ENCODE results near the gene C19orf25.

Gene C19orf25

GRCh38 chr19:1466461-1467214 lies 12.4 kb downstream of the C19orf25 start:
- no peak for DNase-seq (ENCODE audit: low read depth in 2 of 2)

DNA sequence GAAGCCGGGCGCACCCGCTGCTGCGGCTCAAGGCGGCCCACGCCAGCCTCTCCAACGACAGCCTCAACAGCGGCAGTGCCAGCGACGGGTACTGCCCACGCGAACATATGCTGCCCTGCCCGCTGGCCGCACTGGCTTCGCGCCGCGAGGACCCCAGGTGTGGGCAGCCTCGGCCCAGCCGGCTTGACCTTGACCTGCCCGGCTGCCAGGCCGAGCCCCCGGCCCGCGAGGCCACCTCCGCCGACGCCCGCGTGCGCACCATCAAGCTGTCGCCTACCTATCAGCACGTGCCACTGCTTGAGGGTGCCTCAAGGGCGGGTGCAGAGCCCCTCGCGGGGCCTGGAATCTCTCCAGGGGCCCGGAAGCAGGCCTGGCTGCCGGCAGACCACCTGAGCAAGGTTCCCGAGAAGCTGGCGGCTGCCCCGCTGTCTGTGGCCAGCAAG lies 13.0 kb downstream of the C19orf25 start:
- DNase-seq (ENCODE audit: low read depth in 2 of 2) = no peak

- DNase-seq (ENCODE audit: low read depth in 2 of 2) = no peak
Observed at GRCh38 chr19:1465191-1466016, 13.6 kb downstream of the C19orf25 start.

DNA sequence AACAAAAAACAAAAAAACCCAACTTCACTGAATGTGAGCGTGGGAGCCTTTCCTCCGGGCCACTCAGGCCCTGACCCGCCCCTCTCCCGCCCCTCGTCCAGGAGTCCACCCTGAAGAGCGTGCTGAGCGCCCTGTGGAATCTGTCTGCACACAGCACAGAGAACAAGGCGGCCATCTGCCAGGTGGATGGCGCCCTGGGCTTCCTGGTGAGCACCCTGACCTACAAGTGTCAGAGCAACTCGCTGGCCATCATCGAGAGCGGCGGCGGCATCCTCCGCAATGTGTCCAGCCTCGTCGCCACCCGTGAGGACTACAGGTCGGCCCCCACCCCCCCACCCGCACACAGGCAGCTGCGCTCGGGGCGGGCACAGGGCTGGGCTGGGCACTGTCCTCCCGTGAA lies 17.2 kb downstream of the C19orf25 start:
- DNase-seq (ENCODE audit: low read depth in 2 of 2) = no peak

GRCh38 chr19:1460033-1460995 lies 18.7 kb downstream of the C19orf25 start:
- DNase-seq (ENCODE audit: low read depth in 2 of 2) = no peak

GRCh38 chr19:1459479-1459878 lies 19.5 kb downstream of the C19orf25 start:
- DNase-seq (ENCODE audit: low read depth in 2 of 2) = no peak

DNA sequence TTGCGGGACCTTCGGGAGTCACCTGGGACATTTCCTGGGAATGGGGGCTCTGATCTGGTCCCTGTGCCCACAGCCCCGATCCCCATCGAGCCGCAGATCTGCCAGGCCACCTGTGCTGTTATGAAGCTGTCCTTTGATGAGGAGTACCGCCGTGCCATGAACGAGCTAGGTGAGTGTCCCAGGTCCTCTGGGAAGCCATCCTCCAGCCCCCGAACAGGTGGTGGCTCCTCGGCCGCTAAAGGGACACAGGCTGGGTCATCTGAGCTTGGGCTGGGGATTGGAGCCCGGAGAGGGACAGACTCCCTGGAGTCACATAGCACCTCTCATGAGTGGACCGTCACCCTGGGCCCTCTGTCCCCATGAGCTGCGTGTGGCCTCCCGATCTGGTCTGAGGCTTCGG lies 21.1 kb downstream of the C19orf25 start:
- no peak for DNase-seq (ENCODE audit: low read depth in 2 of 2)

DNA sequence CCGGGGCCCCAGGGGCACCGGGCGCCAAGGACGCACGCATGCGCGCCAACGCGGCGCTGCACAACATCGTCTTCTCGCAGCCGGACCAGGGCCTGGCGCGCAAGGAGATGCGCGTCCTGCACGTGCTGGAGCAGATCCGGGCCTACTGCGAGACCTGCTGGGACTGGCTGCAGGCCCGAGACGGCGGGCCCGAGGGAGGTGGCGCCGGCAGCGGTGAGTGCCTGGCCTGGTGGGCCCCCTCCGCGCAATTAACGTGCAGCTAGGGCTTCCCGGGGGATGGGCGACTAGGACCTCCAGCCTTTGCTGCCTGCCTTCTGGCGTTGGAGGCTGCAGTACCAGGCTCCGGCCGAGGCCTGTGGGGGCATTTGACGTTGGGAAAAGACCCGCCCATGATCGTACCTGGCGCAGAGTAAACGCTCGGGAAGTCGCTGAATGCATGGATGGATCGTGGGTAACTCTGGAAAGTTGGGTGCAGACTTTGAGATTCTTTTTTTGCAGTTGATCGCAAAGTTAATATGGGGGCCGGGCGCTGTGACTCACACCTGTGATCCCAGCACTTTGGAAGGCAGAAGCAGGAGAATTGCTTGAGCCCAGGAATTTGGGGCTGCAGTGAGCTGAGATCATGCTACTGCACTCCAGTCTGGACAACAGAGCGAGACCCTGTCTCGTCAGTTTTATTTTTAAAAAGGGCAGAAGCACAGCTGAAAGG lies 21.8 kb downstream of the C19orf25 start:
- no peak for DNase-seq (ENCODE audit: low read depth in 2 of 2)

DNA sequence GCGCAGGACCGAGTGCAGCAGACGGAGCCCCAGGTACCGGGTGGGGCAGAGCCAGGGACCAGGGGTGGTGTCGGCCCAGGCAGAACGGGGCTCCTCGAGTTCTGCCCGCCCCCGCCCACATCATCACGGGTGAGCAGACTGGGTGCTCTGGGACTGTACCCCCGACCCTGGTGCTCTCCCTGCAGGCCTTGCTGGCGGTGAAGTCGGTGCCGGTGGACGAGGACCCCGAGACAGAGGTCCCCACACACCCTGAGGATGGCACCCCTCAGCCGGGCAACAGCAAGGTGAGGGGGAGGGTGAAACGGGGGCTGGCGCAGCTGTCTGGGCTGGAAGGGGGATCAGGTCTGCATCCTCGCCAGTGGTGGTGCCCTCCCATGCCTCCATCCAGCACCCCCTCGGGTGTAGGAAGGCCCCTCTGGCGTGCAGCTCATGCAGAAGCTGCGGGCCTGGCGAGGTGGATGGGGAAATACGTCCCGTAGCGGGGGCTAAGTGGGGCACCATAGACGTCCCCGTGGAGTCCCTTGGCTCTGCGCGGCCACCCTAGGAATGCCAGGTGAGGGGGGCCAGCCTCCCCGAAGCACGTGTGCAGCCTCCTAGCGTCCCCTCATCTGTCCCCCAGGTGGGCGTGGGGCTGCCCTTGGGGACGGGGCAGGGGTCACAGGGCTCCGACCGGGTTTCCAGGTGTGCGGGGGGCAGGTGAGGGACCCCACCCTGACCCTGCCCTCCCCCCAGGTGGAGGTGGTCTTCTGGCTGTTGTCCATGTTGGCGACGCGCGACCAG lies 22.7 kb downstream of the C19orf25 start:
- no peak for DNase-seq (ENCODE audit: low read depth in 2 of 2)

- no peak for DNase-seq (ENCODE audit: low read depth in 2 of 2)
Observed at GRCh38 chr19:1455336-1456120, 23.5 kb downstream of the C19orf25 start.

- no peak for DNase-seq (ENCODE audit: low read depth in 2 of 2)
Observed at GRCh38 chr19:1455002-1455335, 24.0 kb downstream of the C19orf25 start.

DNA sequence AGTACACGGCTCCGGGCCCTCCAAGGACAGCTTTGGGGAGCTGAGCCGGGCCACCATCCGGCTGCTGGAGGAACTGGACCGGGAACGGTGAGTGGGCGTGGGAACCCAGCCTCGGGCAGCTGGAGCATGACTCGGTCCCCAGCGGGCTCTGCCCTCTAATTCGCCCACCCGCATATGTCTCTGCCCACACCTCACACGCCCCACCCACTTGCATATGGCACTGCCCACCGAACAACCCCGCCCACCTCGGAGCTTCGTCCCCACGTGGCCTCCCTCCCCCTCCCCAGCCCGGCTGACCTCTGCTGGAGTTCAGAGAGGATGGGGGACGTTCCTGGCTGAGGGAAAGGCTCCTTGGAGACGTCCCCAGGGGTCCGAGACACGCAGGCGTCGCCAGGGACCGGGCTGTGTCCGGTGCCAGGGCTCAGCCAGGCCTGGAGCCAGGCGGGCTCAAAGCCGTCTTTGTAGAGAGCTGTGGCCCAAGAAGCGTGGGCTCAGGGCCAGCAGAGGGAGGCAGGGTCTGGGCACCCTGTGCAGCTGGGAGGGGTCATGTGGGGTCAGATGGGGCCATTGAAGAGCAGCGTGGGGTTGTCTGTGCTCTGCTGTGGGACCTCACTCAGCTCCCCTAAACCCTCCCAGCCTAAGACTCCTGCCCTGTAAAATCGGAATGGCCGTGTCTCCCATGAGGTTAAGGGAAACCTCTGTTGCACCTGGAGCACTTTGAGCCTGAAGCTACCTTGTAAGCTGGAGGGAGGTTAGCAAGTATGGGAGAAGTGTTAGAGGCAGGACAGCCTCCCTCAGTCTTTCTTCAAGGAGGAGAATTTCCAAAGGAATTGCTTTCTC lies 25.3 kb downstream of the C19orf25 start:
- DNase-seq (ENCODE audit: low read depth in 2 of 2) = no peak

GRCh38 chr19:1452802-1453524 lies 26.1 kb downstream of the C19orf25 start:
- DNase-seq (ENCODE audit: low read depth in 2 of 2) = no peak

GRCh38 chr19:1451916-1452801 lies 26.9 kb downstream of the C19orf25 start:
- DNase-seq (ENCODE audit: low read depth in 2 of 2) = no peak

- DNase-seq (ENCODE audit: low read depth in 2 of 2) = no peak
Observed at GRCh38 chr19:1450735-1451731, 28.0 kb downstream of the C19orf25 start.

All from activated CD4-positive, alpha-beta T cell treated with anti-CD3 and anti-CD28 coated beads for 24 hours (primary cell).